ENCODE data around the gene SMYD3.

DNA sequence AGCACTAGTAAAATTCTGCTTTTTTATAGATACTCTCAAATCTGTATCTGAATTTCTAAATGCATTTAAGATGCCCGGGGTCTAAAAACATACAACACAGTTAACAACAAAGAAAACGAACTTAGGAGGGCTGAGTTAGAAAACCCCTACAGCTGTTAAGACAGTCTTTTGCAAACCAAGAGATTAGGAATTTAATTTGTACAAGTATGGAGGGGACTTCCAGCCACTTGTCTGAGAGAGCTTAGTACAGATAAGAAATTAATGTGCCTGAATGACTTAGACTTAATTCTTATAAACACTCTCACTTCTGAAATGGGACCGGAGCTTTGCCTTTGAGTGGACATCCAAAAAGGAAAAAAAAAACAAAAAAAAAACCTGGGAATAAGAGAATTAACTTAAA lies 61.6 kb downstream of the SMYD3 start:
- TF ChIP-seq, protein P1, sequence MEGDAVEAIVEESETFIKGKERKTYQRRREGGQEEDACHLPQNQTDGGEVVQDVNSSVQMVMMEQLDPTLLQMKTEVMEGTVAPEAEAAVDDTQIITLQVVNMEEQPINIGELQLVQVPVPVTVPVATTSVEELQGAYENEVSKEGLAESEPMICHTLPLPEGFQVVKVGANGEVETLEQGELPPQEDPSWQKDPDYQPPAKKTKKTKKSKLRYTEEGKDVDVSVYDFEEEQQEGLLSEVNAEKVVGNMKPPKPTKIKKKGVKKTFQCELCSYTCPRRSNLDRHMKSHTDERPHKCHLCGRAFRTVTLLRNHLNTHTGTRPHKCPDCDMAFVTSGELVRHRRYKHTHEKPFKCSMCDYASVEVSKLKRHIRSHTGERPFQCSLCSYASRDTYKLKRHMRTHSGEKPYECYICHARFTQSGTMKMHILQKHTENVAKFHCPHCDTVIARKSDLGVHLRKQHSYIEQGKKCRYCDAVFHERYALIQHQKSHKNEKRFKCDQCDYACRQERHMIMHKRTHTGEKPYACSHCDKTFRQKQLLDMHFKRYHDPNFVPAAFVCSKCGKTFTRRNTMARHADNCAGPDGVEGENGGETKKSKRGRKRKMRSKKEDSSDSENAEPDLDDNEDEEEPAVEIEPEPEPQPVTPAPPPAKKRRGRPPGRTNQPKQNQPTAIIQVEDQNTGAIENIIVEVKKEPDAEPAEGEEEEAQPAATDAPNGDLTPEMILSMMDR (IDR thresholded peaks at IDR 0.05; ENCODE audit: poor library complexity, severe bottlenecking), result no peak
- TF ChIP-seq TAF1 (IDR thresholded peaks at IDR 0.05; ENCODE audit: low read depth) (no peak), RAD21 (conservative IDR thresholded peaks at IDR 0.05) (no peak), EP300 (conservative IDR thresholded peaks at IDR 0.05; ENCODE audit: poor library complexity, severe bottlenecking) (no peak), EZH2 (IDR thresholded peaks at IDR 0.05; ENCODE audit: borderline replicate concordance, insufficient read depth, low read length, poor library complexity, severe bottlenecking) (no peak), POLR2AphosphoS5 (IDR thresholded peaks at IDR 0.05) (no peak), MXI1 (conservative IDR thresholded peaks at IDR 0.05; ENCODE audit: poor library complexity, severe bottlenecking) (no peak), SMC3 (conservative IDR thresholded peaks at IDR 0.05; ENCODE audit: poor library complexity) (no peak)

All from neural cell (in vitro differentiated cells).